COLO668 (cell line): ENCODE data around the gene TMEM109.

Source experiments
- DNase-seq: peaks from one replicate; lab custom pipeline; 2025; ENCODE audit not compliant: unreplicated experiment; lab: John Stamatoyannopoulos, UW

Gene TMEM109

DNA sequence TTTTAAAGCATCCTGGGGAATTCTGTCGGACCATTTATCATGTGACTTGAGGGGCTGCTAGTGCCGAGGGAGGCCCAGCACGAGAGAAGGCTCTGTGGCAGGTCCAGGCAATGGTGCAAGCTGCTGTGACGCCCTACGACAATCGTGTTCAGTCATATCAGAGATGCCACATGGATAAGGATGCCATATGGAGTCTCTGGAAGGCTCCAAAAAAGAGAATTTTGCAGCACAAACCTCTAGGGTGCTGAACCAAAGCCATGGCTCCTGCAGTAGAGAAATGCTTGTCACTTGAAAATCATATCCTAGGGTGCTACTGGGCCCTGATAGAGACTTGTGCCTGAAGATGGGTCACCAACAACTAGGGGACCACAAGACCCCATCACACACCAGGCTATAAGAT lies 50.8 kb downstream of the TMEM109 start:
- no peak for DNase-seq

DNA sequence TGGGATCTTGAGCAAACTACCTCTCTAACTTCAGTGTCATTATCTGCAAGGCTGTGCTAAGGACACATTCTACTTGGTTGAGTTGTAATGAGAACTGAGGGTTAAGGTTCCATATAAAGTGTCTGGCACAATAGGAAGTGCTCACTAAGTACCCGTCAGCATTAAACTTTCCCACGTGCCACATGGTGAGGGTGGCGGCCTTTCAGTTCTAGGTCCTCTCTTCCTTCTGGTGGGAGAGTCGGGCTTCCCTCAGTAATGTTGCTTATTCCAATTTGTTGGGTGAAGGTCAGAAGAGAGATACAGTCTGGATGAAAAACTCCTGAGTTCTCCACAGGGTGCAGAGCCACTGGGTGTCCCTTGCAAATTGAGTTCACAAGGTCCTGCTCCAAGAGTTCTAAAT lies 52.9 kb downstream of the TMEM109 start:
- DNase-seq, result no peak

GRCh38 chr11:60968223-60968622 lies 54.3 kb downstream of the TMEM109 start:
- no peak for DNase-seq

DNA sequence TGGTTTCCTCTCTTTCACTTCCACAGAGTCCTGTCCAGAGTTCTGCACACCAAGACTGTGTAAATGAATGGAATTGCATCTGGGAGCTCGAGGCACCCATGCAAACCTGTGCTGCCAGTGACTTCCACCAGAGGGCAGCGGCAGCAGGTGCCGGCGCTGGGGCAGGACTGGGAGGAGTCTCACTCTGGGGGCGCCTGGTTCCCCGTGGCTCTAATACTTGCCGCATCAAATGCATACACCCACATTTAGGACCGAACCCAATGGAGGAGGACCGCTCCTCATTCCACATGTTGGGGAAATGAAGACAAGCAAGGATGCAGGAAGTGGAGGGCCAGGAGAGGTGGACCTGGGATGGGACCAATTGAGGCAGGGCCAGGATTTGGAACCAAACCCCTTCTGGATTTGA lies 56.4 kb downstream of the TMEM109 start:
- peak; percentile 58 for DNase-seq

DNA sequence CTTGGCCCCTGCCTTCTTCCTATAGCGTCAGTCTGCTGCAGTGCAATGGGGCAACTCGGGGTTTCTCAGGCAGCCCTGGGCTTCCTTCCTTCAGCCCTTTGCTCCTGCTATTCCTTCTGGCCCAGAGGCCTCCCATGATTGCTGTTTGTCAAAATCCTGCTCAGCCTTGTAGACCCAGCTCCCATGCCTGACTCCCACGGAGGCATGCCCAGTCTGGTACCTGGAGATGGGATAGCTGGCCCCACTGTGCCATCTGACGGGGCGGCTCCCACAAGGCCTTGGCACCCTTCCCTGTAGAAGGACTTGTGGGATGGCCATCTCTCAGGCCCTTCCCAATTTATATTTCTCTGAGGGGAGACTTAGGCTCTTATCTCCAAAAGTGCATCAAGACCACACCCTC lies 56.9 kb downstream of the TMEM109 start:
- no peak for DNase-seq

DNA sequence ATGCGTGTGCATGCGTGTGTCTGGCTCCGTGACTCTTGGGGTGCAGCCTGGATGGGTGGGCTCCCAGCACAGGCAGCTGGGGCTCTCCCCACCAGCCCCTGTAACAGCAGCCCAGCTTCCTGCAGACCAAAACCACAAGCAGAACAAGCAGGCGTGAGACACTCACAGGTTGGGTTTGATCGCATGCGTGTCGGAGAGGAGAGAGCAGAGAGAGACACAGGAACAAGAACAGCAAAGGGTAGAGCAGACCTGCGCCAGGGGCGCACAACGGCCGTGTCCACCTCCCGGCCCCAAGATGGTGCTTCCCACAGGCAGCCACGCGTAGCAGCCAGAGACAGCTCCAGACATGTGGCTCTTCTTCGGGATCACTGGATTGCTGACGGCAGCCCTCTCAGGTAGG lies 57.6 kb downstream of the TMEM109 start, which contains the start of gene CD6:
CD6 (plus strand) TSS at position 161 of the 400 bp plus-strand sequence; CDS start at position 347, 186 bp downstream.
- DNase-seq, result no peak

DNA sequence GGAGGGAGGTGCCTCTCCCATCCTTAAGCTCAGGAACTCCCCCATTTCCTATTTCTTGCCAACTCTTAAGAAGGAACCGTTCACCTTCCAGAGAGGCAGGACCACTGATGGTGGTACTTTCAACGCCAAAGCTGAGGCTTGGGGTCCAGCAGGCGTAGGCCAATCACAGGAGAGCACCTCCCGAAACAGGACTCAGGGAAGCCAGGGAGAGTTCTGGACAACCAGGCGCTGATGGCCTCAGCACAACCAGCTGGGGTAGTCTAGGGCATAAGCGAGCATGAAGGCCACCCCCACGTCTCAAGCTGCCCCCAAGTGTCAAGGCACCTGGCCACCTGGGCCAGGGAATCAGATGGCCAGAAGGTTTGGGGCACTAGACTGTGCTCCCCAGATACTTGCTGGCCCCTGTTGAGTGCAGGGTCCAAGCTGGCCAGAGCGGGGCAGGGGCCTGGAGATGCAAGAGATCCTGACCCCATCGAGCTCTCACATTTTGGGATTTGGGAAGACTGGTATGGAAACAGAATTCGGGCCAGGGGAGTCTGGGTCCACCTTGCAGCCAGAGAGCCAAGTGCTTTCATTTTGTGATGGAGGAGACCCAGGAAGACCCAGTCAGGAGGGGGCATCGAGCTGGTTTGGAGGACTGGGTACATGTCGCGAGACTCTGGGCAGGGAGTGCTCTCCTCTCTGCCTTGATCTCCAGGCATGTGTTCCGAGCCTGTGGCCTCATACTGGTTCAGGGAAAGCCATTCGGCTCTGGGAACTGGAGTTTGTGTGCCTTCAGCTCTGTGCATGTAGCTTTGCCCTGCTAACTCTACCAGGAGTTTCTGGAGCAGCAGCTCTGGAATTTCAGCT lies 58.4 kb downstream of the TMEM109 start:
- no peak for DNase-seq
